ENCODE measurements around the gene GTF3C5. TPM values are rescaled to one million over a fixed set of nuclear protein-coding genes. Genes with fewer than 3 reads are reported as not detected.

GTF3C5 gene
- total RNA-seq (10 to 100 TPM; 17.4 to 33.0 (median 23.2) TPM), polyA plus RNA-seq (10 to 100 TPM; 67.2 to 68.5 TPM)

- TF ChIP-seq CTCF (IDR thresholded peaks at IDR 0.05), result no peak
- Histone ChIP-seq H3K9me3 (no peaks in the 10 kb centered on the region), H3K4me3 (peak within 1 kb of the TSS; percentile 70 to 95 (median 89)), H3K4me1 (peaks cover 11 to 21% (median 13%) of the 10 kb centered on the region in 3 donors), H3K36me3 (no peaks in the 10 kb centered on the region), H3K27me3 (no peaks in the 10 kb centered on the region), H3K27ac (peak within 1 kb of the TSS; percentile 71 to 90 (median 84))
- FAIRE-seq (peak; percentile 96), DNase-seq (peak; percentile 87 to 94 (median 92)), ATAC-seq (peak; percentile 94 to 99 (median 96))
- intact Hi-C loops (cut with DNase I), result no loop called here
- 0 to 1% methylated on average over 63 of the region's 63 CpGs for WGBS, 2 donors
Measured at GRCh38 chr9:133030317-133031129, at the start of gene GTF3C5. TSS of gene GTF3C5 (plus strand) at chr9:133030997. CDS start at chr9:133031012, 15 bp downstream.

GRCh38 chr9:132982458-132982857, 48.3 kb upstream of the GTF3C5 start:
- intact Hi-C loops (cut with DNase I), result no loop called here
- H3K27ac ChIP-seq, result no peak overlapping the region
- ATAC-seq, result peak in 1 of 4 donors; percentile 11

GRCh38 chr9:132983491-132984201, 47.2 kb upstream of the GTF3C5 start:
- Histone ChIP-seq H3K9me3 (no peaks in the 10 kb centered on the region), H3K4me1 (no peaks in the 10 kb centered on the region), H3K36me3 (no peaks in the 10 kb centered on the region), H3K27ac (no peak overlapping the region), H3K27me3 (no peaks in the 10 kb centered on the region), H3K4me3 (no peak overlapping the region)
- intact Hi-C loops (cut with DNase I), result no loop called here
- WGBS, 2 donors, result 83 to 91% methylated on average over 11 of the region's 11 CpGs
- TF ChIP-seq CTCF (IDR thresholded peaks at IDR 0.05), result no peak
- ATAC-seq (no peak), DNase-seq (no peak), FAIRE-seq (no peak)

More at GRCh38 chr9:132982458-132982857, 48.3 kb upstream of the GTF3C5 start:
- Histone ChIP-seq H3K36me3 (no peaks in the 10 kb centered on the region), H3K9me3 (no peaks in the 10 kb centered on the region), H3K4me1 (no peaks in the 10 kb centered on the region), H3K4me3 (no peak overlapping the region), H3K27me3 (no peaks in the 10 kb centered on the region)
- no peak for TF ChIP-seq CTCF (IDR thresholded peaks at IDR 0.05)
- 34 to 38% methylated on average over 8 of the region's 8 CpGs for WGBS, 2 donors
- FAIRE-seq (no peak), DNase-seq (no peak)

GRCh38 chr9:132984202-132985070, 46.4 kb upstream of the GTF3C5 start:
- 69 to 72% methylated on average over 16 to 20 of the region's 20 CpGs for WGBS, 2 donors
- no peak for ATAC-seq
- no peak for DNase-seq
- Histone ChIP-seq H3K27ac (no peak overlapping the region), H3K9me3 (no peaks in the 10 kb centered on the region), H3K4me3 (no peak overlapping the region), H3K4me1 (no peaks in the 10 kb centered on the region), H3K36me3 (no peaks in the 10 kb centered on the region), H3K27me3 (no peaks in the 10 kb centered on the region)
- no peak for TF ChIP-seq CTCF (IDR thresholded peaks at IDR 0.05)
- intact Hi-C loops (cut with DNase I), result no loop called here
- no peak for FAIRE-seq

Measured in pancreas (tissue), 10 donors.